SK-N-SH (cell line): ENCODE measurements around the gene POLR2J. TPM values are rescaled to one million over a fixed set of nuclear protein-coding genes. Genes with fewer than 3 reads are reported as not detected.

Source experiments
- CTCF ChIA-PET: fragments of 300-600, 350-600 bp; formaldehyde crosslinking; extraction: SDS; loops from one replicate; lab custom pipeline; 2021; lab: Yijun Ruan, JAX
- POLR2A ChIA-PET: fragments of 350-600 bp; sonication (Branson Sonifier 250); formaldehyde crosslinking; extraction: SDS; loops from one replicate; lab custom pipeline; 2020; ENCODE audit warnings: antibody characterized with exemption, inconsistent platforms; lab: Yijun Ruan, JAX
- DNase-seq: peaks from one replicate; pipeline ENCODE4 v3.0.0; 2012
- H2AFZ ChIP-seq: fragments of 200-600 bp; sonication (generic); 2 replicates; pipeline ENCODE4 v1.8.1; 2016; ENCODE audit warnings: antibody characterized with exemption, mild to moderate bottlenecking, low read depth
- H3F3A ChIP-seq: fragments of 200-600 bp; sonication (generic); replicated peaks from 2 replicates; pipeline ENCODE3; 2016; ENCODE audit warnings: antibody characterized with exemption, mild to moderate bottlenecking; ENCODE audit not compliant: insufficient read depth
- H3K27ac ChIP-seq, 2 experiments: fragments of 200-500 bp in 1 of 2; fragments of 200-600 bp in 1 of 2; sonication (Bioruptor generic) in 1 of 2; sonication (generic), shearing (Covaris generic) in 1 of 2; 2 replicates each; pipeline versions ENCODE4 v1.5.1 to v1.6.1; 2014 to 2016; ENCODE audit warnings: low read depth in 2 of 2, inconsistent platforms in 1 of 2, low read length in 1 of 2, mild to moderate bottlenecking in 1 of 2, mixed read lengths in 1 of 2
- H3K27me3 ChIP-seq: fragments of 200-600 bp; sonication (generic), shearing (Covaris generic); 2 replicates; pipeline ENCODE4 v1.6.1; 2016; ENCODE audit warnings: mixed run types; ENCODE audit not compliant: insufficient read depth
- H3K36me3 ChIP-seq, 2 experiments: fragments of 200-500 bp in 1 of 2; fragments of 200-600 bp in 1 of 2; sonication (Bioruptor generic) in 1 of 2; sonication (generic) in 1 of 2; replicated peaks in 1 of 2; 2 replicates each; pipeline versions ENCODE3 to v1.5.1; 2014 to 2016; ENCODE audit warnings: low read length in 1 of 2, mild to moderate bottlenecking in 1 of 2; ENCODE audit not compliant: insufficient read depth in 2 of 2, control insufficient read depth in 1 of 2
- H3K4me1 ChIP-seq, 2 experiments: fragments of 200-500 bp in 1 of 2; fragments of 200-600 bp in 1 of 2; sonication (Bioruptor generic) in 1 of 2; sonication (generic), shearing (Covaris generic) in 1 of 2; 2 replicates each; pipeline versions ENCODE4 v1.5.1 to v1.6.1; 2014 to 2016; ENCODE audit warnings: low read depth in 1 of 2, low read length in 1 of 2, mixed run types in 1 of 2; ENCODE audit not compliant: insufficient read depth in 2 of 2, control insufficient read depth in 1 of 2
- H3K4me2 ChIP-seq: fragments of 200-600 bp; sonication (generic), shearing (Covaris generic); 2 replicates; pipeline ENCODE4 v1.6.1; 2017; ENCODE audit warnings: mixed run types
- H3K4me3 ChIP-seq, 2 experiments: fragments of 200-500 bp in 1 of 2; fragments of 200-600 bp in 1 of 2; sonication (Bioruptor generic) in 1 of 2; sonication (generic), shearing (Covaris generic) in 1 of 2; 2 replicates each; pipeline versions ENCODE4 v1.5.1 to v1.8.1; 2014 to 2016; ENCODE audit warnings: low read depth in 2 of 2, inconsistent platforms in 1 of 2, low read length in 1 of 2, mild to moderate bottlenecking in 1 of 2, mixed read lengths in 1 of 2, moderate library complexity in 1 of 2
- H3K79me2 ChIP-seq: fragments of 200-600 bp; sonication (generic); 2 replicates; pipeline ENCODE4 v1.8.1; 2017; ENCODE audit warnings: mild to moderate bottlenecking; ENCODE audit not compliant: insufficient read depth
- H3K9ac ChIP-seq: fragments of 200-600 bp; sonication (generic); 2 replicates; pipeline ENCODE4 v1.6.1; 2017; ENCODE audit warnings: mixed run types
- H3K9me2 ChIP-seq: fragments of 200-600 bp; sonication (generic); 2 replicates; pipeline ENCODE4 v1.6.1; 2017; ENCODE audit warnings: mixed run types
- H3K9me3 ChIP-seq: fragments of 200-600 bp; sonication (generic); 2 replicates; pipeline ENCODE4 v1.6.1; 2017; ENCODE audit warnings: mixed run types, mild to moderate bottlenecking, moderate library complexity
- H4K20me1 ChIP-seq: fragments of 200-600 bp; sonication (generic); 2 replicates; pipeline ENCODE4 v1.6.1; 2017; ENCODE audit warnings: mild to moderate bottlenecking, mixed run types; ENCODE audit not compliant: insufficient read depth
- CTCF ChIP-seq: fragments of 200-600 bp; sonication (generic); IDR thresholded peaks from 2 replicates; pipeline ENCODE4 v1.6.1; 2017; ENCODE audit warnings: antibody characterized with exemption, mild to moderate bottlenecking, moderate library complexity
- EP300 ChIP-seq, 2 experiments: IDR thresholded peaks; 2 replicates each; pipeline versions ENCODE4 v1.4.0 to v1.6.1; 2012; ENCODE audit warnings: borderline replicate concordance in 1 of 2, low read depth in 1 of 2, low read length in 1 of 2
- EZH2phosphoT487 ChIP-seq: fragments of 200-600 bp; sonication (generic); IDR thresholded peaks from 2 replicates; pipeline ENCODE4 v1.6.1; 2017; ENCODE audit warnings: low read depth, mixed run types, mild to moderate bottlenecking, antibody characterized with exemption, moderate library complexity, borderline replicate concordance
- FOSL2 ChIP-seq: IDR thresholded peaks from 2 replicates; pipeline ENCODE4 v1.4.0; 2012; ENCODE audit warnings: low read depth, mild to moderate bottlenecking, moderate library complexity, borderline replicate concordance
- FOXJ3 ChIP-seq: sonication (generic); formaldehyde crosslinking; IDR thresholded peaks from 2 replicates; pipeline ENCODE4 v1.5.1; 2020; ENCODE audit warnings: mild to moderate bottlenecking, missing genetic modification reagents
- FOXM1 ChIP-seq: IDR thresholded peaks from 2 replicates; pipeline ENCODE4 v1.4.0; 2012; ENCODE audit warnings: low read depth, mild to moderate bottlenecking
- GABPA ChIP-seq: IDR thresholded peaks from 2 replicates; pipeline ENCODE4 v1.4.0; 2012; ENCODE audit warnings: low read depth, mild to moderate bottlenecking
- JUND ChIP-seq: IDR thresholded peaks from 2 replicates; pipeline ENCODE4 v1.4.0; 2012
- MAX ChIP-seq: IDR thresholded peaks from 2 replicates; pipeline ENCODE4 v1.4.0; 2012; ENCODE audit warnings: low read depth
- MEF2A ChIP-seq: IDR thresholded peaks from 2 replicates; pipeline ENCODE4 v1.4.0; 2012; ENCODE audit warnings: low read depth, borderline replicate concordance
- NRF1 ChIP-seq: IDR thresholded peaks from 2 replicates; pipeline ENCODE4 v1.6.1; 2012; ENCODE audit warnings: low read depth, mild to moderate bottlenecking, low read length
- PBX3 ChIP-seq: IDR thresholded peaks from 2 replicates; pipeline ENCODE4; 2012
- POLR2AphosphoS5 ChIP-seq: IDR thresholded peaks from 2 replicates; pipeline ENCODE4 v1.6.1; 2012; ENCODE audit warnings: low read depth, low read length
- RAD21 ChIP-seq: IDR thresholded peaks from 2 replicates; pipeline ENCODE4 v1.6.1; 2012; ENCODE audit warnings: mild to moderate bottlenecking, low read length
- REST ChIP-seq: IDR thresholded peaks from 2 replicates; pipeline ENCODE4 v1.6.1; 2012; ENCODE audit warnings: mild to moderate bottlenecking, low read depth, low read length, moderate library complexity
- RXRA ChIP-seq: IDR thresholded peaks from 2 replicates; pipeline ENCODE4 v1.4.0; 2012; ENCODE audit warnings: low read depth, mild to moderate bottlenecking, borderline replicate concordance
- SMC3 ChIP-seq: IDR thresholded peaks from 2 replicates; pipeline ENCODE4 v1.6.1; 2012; ENCODE audit warnings: low read depth, low read length, improper control_type of control experiment
- USF2 ChIP-seq: fragments of 150-350 bp; IDR thresholded peaks from 2 replicates; pipeline ENCODE4 v1.6.1; 2017; ENCODE audit warnings: antibody characterized with exemption, low read length, low read depth, borderline replicate concordance
- WGBS: methylation state at CpG from one replicate; pipeline ENCODE4 v1.1.6; 2017; ENCODE audit warnings: low lambda C conversion rate; 5-methylcytosine and 5-hydroxymethylcytosine counted together
- polyA plus RNA-seq, 3 experiments: library from polyadenylated mRNA; depleted of rRNA; stranded (reverse); fragments of >200 nt; gene quantifications; 2 replicates each; pipeline ENCODE4 v1.2.3, GENCODE V29; 2012

Gene POLR2J
- polyA plus RNA-seq, 1 of the 3 experiments (the other 2 are of a cell fraction), result 299 TPM

- POLR2A ChIA-PET, result interaction anchor here (0.7 kb wide), 1 partner anchor 15 kb away, joined by 9 read pairs; no protein-coding TSS in a partner anchor
- Histone ChIP-seq H3K27ac (no peak overlapping the region), H2AFZ (no peak overlapping the region), H3K4me2 (no peak overlapping the region), H3K79me2 (no peaks in the 10 kb centered on the region; the same call in 1 of the 2 replicates), H4K20me1 (no peaks in the 10 kb centered on the region), H3K27me3 (no peaks in the 10 kb centered on the region), H3K9me2 (no peaks in the 10 kb centered on the region), H3K4me1 (peaks cover 0 to 10% of the 10 kb centered on the region in 2 experiments; a peak in 1 of 4 replicates), H3K4me3 (no peak overlapping the region), H3K36me3 (peaks cover 20 to 33% of the 10 kb centered on the region in 2 experiments), H3K9me3 (no peaks in the 10 kb centered on the region), H3K9ac (no peak overlapping the region), H3F3A (peaks cover 10% of the 10 kb centered on the region)
- CTCF ChIA-PET, result interaction anchor here (2.3 to 5.5 kb wide), 4 partner anchors 9 to 45 kb away, joined by 11 to 40 read pairs (median 31); no protein-coding TSS in a partner anchor
- TF ChIP-seq CTCF, result no peak
- TF ChIP-seq FOSL2, result no peak
- TF ChIP-seq POLR2AphosphoS5, result no peak
- no peak for TF ChIP-seq FOXM1
- TF ChIP-seq MAX, result no peak
- TF ChIP-seq EP300 (IDR thresholded peaks at IDR 0.05; ENCODE audit: borderline replicate concordance in 1 of 2, low read depth in 1 of 2, low read length in 1 of 2), result no peak
- TF ChIP-seq PBX3, result no peak
- no peak for TF ChIP-seq GABPA
- no peak for TF ChIP-seq EZH2phosphoT487
- TF ChIP-seq REST, result no peak
- TF ChIP-seq RAD21, result no peak
- TF ChIP-seq SMC3, result no peak
- no peak for TF ChIP-seq MEF2A
- no peak for TF ChIP-seq JUND
- TF ChIP-seq USF2, result no peak
- TF ChIP-seq NRF1, result no peak
- TF ChIP-seq FOXJ3 (CRISPR knock-in tag), result no peak
- no peak for TF ChIP-seq RXRA
- WGBS, result 95% methylated on average over 15 of the region's 15 CpGs
- DNase-seq, result no peak
Observed at GRCh38 chr7:102449136-102449535, 29.6 kb downstream of the POLR2J start.
